HEK293 (cell line): ENCODE measurements around the gene KPTN.

Experiments used
- CTCF ChIP-seq: fragments of 450-650 bp; formaldehyde crosslinking; IDR thresholded peaks from 2 replicates; pipeline ENCODE4 v1.5.1; 2016; ENCODE audit warnings: missing biosample characterization, missing genetic modification characterization
- ZNF16 ChIP-seq: fragments of 450-650 bp; formaldehyde crosslinking; IDR thresholded peaks from 2 replicates; pipeline ENCODE4 v1.5.1; 2016; ENCODE audit warnings: low read depth, missing biosample characterization, missing genetic modification characterization

- TF ChIP-seq CTCF (tag by site-specific recombination) (no peak), ZNF16 (tag by site-specific recombination) (no peak)
Observed at GRCh38 chr19:47435196-47435595, 48.8 kb downstream of the KPTN start.
